ENCODE data around the gene DEF6.

Gene DEF6

GRCh38 chr6:35262596-35262995, 35.0 kb upstream of the DEF6 start:
- no peak for TF ChIP-seq CTCF (IDR thresholded peaks at IDR 0.05; ENCODE audit: insufficient read depth, low read length, poor library complexity, severe bottlenecking)
- Histone ChIP-seq H3K4me3 (replicated peaks; ENCODE audit: low read depth, low read length) (no peak overlapping the region), H3K27me3 (replicated peaks; ENCODE audit: control insufficient read depth, insufficient read depth, low read length) (no peaks in the 10 kb centered on the region), H3K36me3 (ENCODE audit: control insufficient read depth, insufficient read depth, low read length) (no peaks in the 10 kb centered on the region)
- DNase-seq (ENCODE audit: extremely low read depth, insufficient read length) = no peak

- no peak overlapping the region for H3K4me3 ChIP-seq (replicated peaks; ENCODE audit: low read depth, low read length)
- DNase-seq (ENCODE audit: extremely low read depth, insufficient read length) = no peak
- H3K36me3 ChIP-seq (ENCODE audit: control insufficient read depth, insufficient read depth, low read length) = no peaks in the 10 kb centered on the region
- H3K27me3 ChIP-seq (replicated peaks; ENCODE audit: control insufficient read depth, insufficient read depth, low read length) = no peaks in the 10 kb centered on the region
- no peak for TF ChIP-seq CTCF (IDR thresholded peaks at IDR 0.05; ENCODE audit: insufficient read depth, low read length, poor library complexity, severe bottlenecking)
These were observed 32.9 kb upstream of the DEF6 start for GRCh38 chr6:35264550-35265274.

GRCh38 chr6:35265523-35265922, 32.1 kb upstream of the DEF6 start:
- TF ChIP-seq CTCF (IDR thresholded peaks at IDR 0.05; ENCODE audit: insufficient read depth, low read length, poor library complexity, severe bottlenecking) = no peak
- no peak overlapping the region for H3K4me3 ChIP-seq (replicated peaks; ENCODE audit: low read depth, low read length)
- H3K27me3 ChIP-seq (replicated peaks; ENCODE audit: control insufficient read depth, insufficient read depth, low read length) = no peaks in the 10 kb centered on the region
- no peaks in the 10 kb centered on the region for H3K36me3 ChIP-seq (ENCODE audit: control insufficient read depth, insufficient read depth, low read length)
- DNase-seq (ENCODE audit: extremely low read depth, insufficient read length) = no peak

- no peak for TF ChIP-seq CTCF (IDR thresholded peaks at IDR 0.05; ENCODE audit: insufficient read depth, low read length, poor library complexity, severe bottlenecking)
- Histone ChIP-seq H3K4me3 (replicated peaks; ENCODE audit: low read depth, low read length) (no peak overlapping the region), H3K27me3 (replicated peaks; ENCODE audit: control insufficient read depth, insufficient read depth, low read length) (no peaks in the 10 kb centered on the region), H3K36me3 (ENCODE audit: control insufficient read depth, insufficient read depth, low read length) (no peaks in the 10 kb centered on the region)
- no peak for DNase-seq (ENCODE audit: extremely low read depth, insufficient read length)
These were observed 30.2 kb upstream of the DEF6 start for GRCh38 chr6:35267446-35267845.

- DNase-seq (ENCODE audit: extremely low read depth, insufficient read length) = no peak
- H3K27me3 ChIP-seq (replicated peaks; ENCODE audit: control insufficient read depth, insufficient read depth, low read length) = no peaks in the 10 kb centered on the region
- H3K4me3 ChIP-seq (replicated peaks; ENCODE audit: low read depth, low read length) = no peak overlapping the region
- no peaks in the 10 kb centered on the region for H3K36me3 ChIP-seq (ENCODE audit: control insufficient read depth, insufficient read depth, low read length)
- no peak for TF ChIP-seq CTCF (IDR thresholded peaks at IDR 0.05; ENCODE audit: insufficient read depth, low read length, poor library complexity, severe bottlenecking)
These were observed 29.7 kb upstream of the DEF6 start for GRCh38 chr6:35267897-35268296.

- H3K4me3 ChIP-seq (replicated peaks; ENCODE audit: low read depth, low read length) = no peak overlapping the region
- no peaks in the 10 kb centered on the region for H3K36me3 ChIP-seq (ENCODE audit: control insufficient read depth, insufficient read depth, low read length)
- DNase-seq (ENCODE audit: extremely low read depth, insufficient read length) = no peak
- TF ChIP-seq CTCF (IDR thresholded peaks at IDR 0.05; ENCODE audit: insufficient read depth, low read length, poor library complexity, severe bottlenecking) = no peak
- H3K27me3 ChIP-seq (replicated peaks; ENCODE audit: control insufficient read depth, insufficient read depth, low read length) = no peaks in the 10 kb centered on the region
These were observed 25.6 kb upstream of the DEF6 start for GRCh38 chr6:35272005-35272404.

Measured in GM06990 (cell line).